GM12878 (cell line): ENCODE measurements around the gene NAALADL1. TPM values are rescaled to one million over a fixed set of nuclear protein-coding genes. Genes with fewer than 3 reads are reported as not detected.

Experiments
- ATF2 ChIP-seq: IDR thresholded peaks from 2 replicates; pipeline ENCODE4 v1.6.1; 2012; ENCODE audit warnings: low read length, inconsistent platforms
- BMI1 ChIP-seq: fragments of 450-650 bp; IDR thresholded peaks from 2 replicates; pipeline ENCODE4 v1.6.1; 2016; ENCODE audit warnings: mild to moderate bottlenecking, moderate library complexity, borderline replicate concordance
- CEBPB ChIP-seq, 2 experiments: fragments of 150-350 bp in 1 of 2; IDR thresholded peaks; 2 replicates each; pipeline ENCODE4 v1.6.1; 2012 to 2014; ENCODE audit warnings: low read depth in 2 of 2, low read length in 2 of 2, borderline replicate concordance in 1 of 2, inconsistent platforms in 1 of 2
- CEBPZ ChIP-seq: fragments of 150-350 bp; IDR thresholded peaks from 2 replicates; pipeline ENCODE4 v1.6.1; 2016; ENCODE audit warnings: low read depth, low read length
- CHD2 ChIP-seq: IDR thresholded peaks from 2 replicates; pipeline ENCODE4 v1.6.1; 2011; ENCODE audit warnings: low read depth, low read length, improper control_type of control experiment, borderline replicate concordance
- CREB1 ChIP-seq: IDR thresholded peaks from 2 replicates; pipeline ENCODE4 v1.6.1; 2012; ENCODE audit warnings: low read depth, mild to moderate bottlenecking, inconsistent platforms
- EP300 ChIP-seq, 2 experiments: fragments of 150-350 bp in 1 of 2; IDR thresholded peaks; 2 replicates each; pipeline ENCODE4 v1.6.1; 2011 to 2012; ENCODE audit warnings: low read depth in 2 of 2, low read length in 2 of 2, borderline replicate concordance in 1 of 2, improper control_type of control experiment in 1 of 2, inconsistent platforms in 1 of 2; ENCODE audit not compliant: control insufficient read depth in 1 of 2
- GATAD2B ChIP-seq: fragments of 450-650 bp; conservative IDR thresholded peaks from 2 replicates; pipeline ENCODE4 v1.6.1; 2017; ENCODE audit warnings: low read depth, mild to moderate bottlenecking, moderate library complexity
- IRF4 ChIP-seq: IDR thresholded peaks from 2 replicates; pipeline ENCODE4 v1.6.1; 2011; ENCODE audit warnings: low read depth, low read length
- KLF5 ChIP-seq: fragments of 450-650 bp; IDR thresholded peaks from 2 replicates; pipeline ENCODE4 v1.6.1; 2014; ENCODE audit warnings: mild to moderate bottlenecking; ENCODE audit not compliant: partially characterized antibody
- MYB ChIP-seq: fragments of 150-350 bp; IDR thresholded peaks from 2 replicates; pipeline ENCODE4 v1.6.1; 2014; ENCODE audit warnings: mild to moderate bottlenecking, low read depth, low read length, borderline replicate concordance
- NFXL1 ChIP-seq: fragments of 450-650 bp; IDR thresholded peaks from 2 replicates; pipeline ENCODE4 v1.6.1; 2017; ENCODE audit warnings: antibody characterized with exemption, mild to moderate bottlenecking, borderline replicate concordance
- NRF1 ChIP-seq: conservative IDR thresholded peaks from 2 replicates; pipeline ENCODE4 v1.6.1; 2011; ENCODE audit warnings: mild to moderate bottlenecking, low read depth, low read length, improper control_type of control experiment
- RAD51 ChIP-seq: fragments of 450-650 bp; IDR thresholded peaks from 2 replicates; pipeline ENCODE4 v1.6.1; 2016; ENCODE audit warnings: moderate library complexity, mild to moderate bottlenecking, inconsistent platforms
- SMC3 ChIP-seq: IDR thresholded peaks from 2 replicates; pipeline ENCODE4 v1.6.1; 2011; ENCODE audit warnings: low read length, improper control_type of control experiment, borderline replicate concordance
- SREBF2 ChIP-seq: IDR thresholded peaks from 2 replicates; pipeline ENCODE4 v1.6.1; 2012; ENCODE audit warnings: mild to moderate bottlenecking, low read length
- TCF3 ChIP-seq: IDR thresholded peaks from 2 replicates; pipeline ENCODE4 v1.6.1; 2012; ENCODE audit warnings: low read depth, mild to moderate bottlenecking, low read length, borderline replicate concordance; ENCODE audit not compliant: insufficient read depth
- USF2 ChIP-seq: IDR thresholded peaks from 2 replicates; pipeline ENCODE4 v1.6.1; 2011; ENCODE audit warnings: low read depth, low read length, improper control_type of control experiment, borderline replicate concordance
- YBX1 ChIP-seq: fragments of 450-650 bp; IDR thresholded peaks from 2 replicates; pipeline ENCODE4 v1.6.1; 2016; ENCODE audit warnings: antibody characterized with exemption
- ZNF384 ChIP-seq: IDR thresholded peaks from 2 replicates; pipeline ENCODE4 v1.6.1; 2012; ENCODE audit warnings: low read depth, mild to moderate bottlenecking, low read length, improper control_type of control experiment, borderline replicate concordance
- polyA plus RNA-seq, 11 experiments: library from polyadenylated mRNA; depleted of rRNA in 4 of 11; unstranded in 6 of 11; stranded (reverse) in 5 of 11; fragments of >200 nt; fragmentation: Nextera tagmentation in 4 of 11; fragmentation: Illumina TruSeq in 1 of 11; extraction: Ambion mirVana in 4 of 11; extraction: Trizol in 1 of 11; gene quantifications; 1 replicate in 1 of 11; 2 replicates in 10 of 11; pipeline versions ENCODE4 v1.2.1 to v1.2.3, GENCODE V29; 2011 to 2016; ENCODE audit warnings: inconsistent platforms in 2 of 11, missing spikeins in 2 of 11, low read depth in 1 of 11
- total RNA-seq, 4 experiments: library from RNA; depleted of rRNA in 3 of 4; stranded (reverse); fragments of >200 nt in 3 of 4; fragmentation: Illumina TruSeq in 1 of 4; extraction: Trizol in 1 of 4; gene quantifications; 2 replicates each; pipeline versions ENCODE4 v1.2.1 to v1.2.3, GENCODE V29; 2013 to 2021

NAALADL1 gene
- total and polyA plus RNA-seq, 10 of the 15 experiments (the other 5 are each of a cell fraction or from before 2014, with no cell fraction given), result 0.77 to 5.5 (median 1.5) TPM

GRCh38 chr11:65040847-65041622 is 17.3 kb downstream of the NAALADL1 start, which contains the start of gene SAC3D1 (continued):
- TF ChIP-seq USF2 (no peak), ZNF384 (no peak), CEBPZ (no peak), NFXL1 (0 out of 2 replicates have a peak, but pooled peaks have one; percentile 79), KLF5 (no peak), YBX1 (no peak), ATF2 (no peak), SMC3 (no peak), SREBF2 (no peak), RAD51 (no peak), CHD2 (no peak), MYB (no peak), BMI1 (no peak), NRF1 (0 out of 2 replicates have a peak, but pooled peaks have one; percentile 8), CEBPB (IDR thresholded peaks at IDR 0.05; ENCODE audit: borderline replicate concordance in 1 of 2, low read depth in 2 of 2, low read length in 2 of 2) (no peak), TCF3 (no peak), IRF4 (no peak), EP300 (IDR thresholded peaks at IDR 0.05; ENCODE audit: borderline replicate concordance in 1 of 2, control insufficient read depth in 1 of 2, low read depth in 2 of 2, low read length in 2 of 2) (no peak), CREB1 (peak; percentile 46; the same call in 1 of the 2 replicates), GATAD2B (peak; percentile 92)
